Suprapubic skin (tissue), 4 donors: ENCODE data around the gene RACK1.

Experiments
- POLR2A ChIP-seq, 2 donors: fragments of 450-650 bp; IDR thresholded peaks; one replicate each; pipeline ENCODE4 v1.6.1; 2017; ENCODE audit warnings: antibody characterized with exemption in 2 of 2, mild to moderate bottlenecking in 2 of 2, moderate library complexity in 2 of 2
- POLR2AphosphoS5 ChIP-seq, 3 donors: sonication (generic); formaldehyde crosslinking; IDR thresholded peaks; one replicate each; pipeline ENCODE4 v1.6.1; 2017; ENCODE audit warnings: antibody characterized with exemption in 3 of 3
- TF ChIP-seq, protein P1 (sequence below), 2 donors: fragments of 200-600 bp in 1 of 2; fragments of 450-650 bp in 1 of 2; sonication (generic) in 1 of 2; IDR thresholded peaks; one replicate each; pipeline ENCODE4 v1.5.1; 2016 to 2019; ENCODE audit warnings: antibody characterized with exemption in 2 of 2, mild to moderate bottlenecking in 1 of 2, moderate library complexity in 1 of 2

DNA sequence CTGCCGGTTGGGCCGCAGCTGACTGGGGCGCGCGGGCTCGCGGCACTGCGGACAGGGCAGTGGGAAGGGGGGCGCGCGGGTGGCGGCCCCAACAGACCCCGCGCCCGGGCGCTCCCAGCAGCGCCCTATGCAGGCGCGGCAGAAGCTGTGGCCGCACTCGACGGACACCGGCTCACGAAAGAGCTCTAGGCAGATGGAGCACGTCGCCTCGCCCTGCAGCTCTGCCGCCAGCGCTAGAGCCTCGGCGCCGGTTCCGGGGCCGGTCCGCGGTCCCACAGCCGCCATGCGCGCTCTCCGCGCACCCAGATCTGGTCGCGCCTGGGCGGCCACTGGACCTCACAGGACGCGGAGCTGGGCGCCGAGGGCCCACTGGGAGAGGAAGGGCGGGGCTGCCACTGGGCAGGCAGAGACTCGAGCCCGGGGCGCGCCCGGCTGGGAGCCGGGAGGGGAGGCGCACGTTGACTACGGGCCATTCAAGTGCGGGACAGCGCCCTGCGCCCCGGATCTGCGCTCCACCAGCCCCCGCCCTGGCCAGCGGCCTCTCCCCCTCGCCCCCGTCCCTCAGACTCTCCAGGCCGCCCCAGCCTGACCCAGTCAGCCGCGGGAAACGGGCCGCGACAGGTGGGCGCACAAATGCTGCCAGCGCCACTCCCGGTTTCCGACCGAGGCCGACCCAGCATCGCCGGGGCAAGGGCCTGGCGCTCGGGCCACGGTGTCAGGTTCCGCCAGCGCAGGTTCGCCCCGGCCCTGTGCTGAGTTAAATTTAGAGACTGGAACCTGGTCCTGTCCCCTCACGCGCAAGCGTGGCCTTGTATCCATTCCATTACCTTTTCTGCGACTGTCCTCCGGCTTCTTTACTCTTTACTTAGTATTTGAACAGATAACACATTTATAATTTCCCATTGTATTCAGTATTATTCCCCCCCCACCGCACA is 38.6 kb downstream of the RACK1 start, which contains the start of gene TRIM7:
- TF ChIP-seq, protein P1, sequence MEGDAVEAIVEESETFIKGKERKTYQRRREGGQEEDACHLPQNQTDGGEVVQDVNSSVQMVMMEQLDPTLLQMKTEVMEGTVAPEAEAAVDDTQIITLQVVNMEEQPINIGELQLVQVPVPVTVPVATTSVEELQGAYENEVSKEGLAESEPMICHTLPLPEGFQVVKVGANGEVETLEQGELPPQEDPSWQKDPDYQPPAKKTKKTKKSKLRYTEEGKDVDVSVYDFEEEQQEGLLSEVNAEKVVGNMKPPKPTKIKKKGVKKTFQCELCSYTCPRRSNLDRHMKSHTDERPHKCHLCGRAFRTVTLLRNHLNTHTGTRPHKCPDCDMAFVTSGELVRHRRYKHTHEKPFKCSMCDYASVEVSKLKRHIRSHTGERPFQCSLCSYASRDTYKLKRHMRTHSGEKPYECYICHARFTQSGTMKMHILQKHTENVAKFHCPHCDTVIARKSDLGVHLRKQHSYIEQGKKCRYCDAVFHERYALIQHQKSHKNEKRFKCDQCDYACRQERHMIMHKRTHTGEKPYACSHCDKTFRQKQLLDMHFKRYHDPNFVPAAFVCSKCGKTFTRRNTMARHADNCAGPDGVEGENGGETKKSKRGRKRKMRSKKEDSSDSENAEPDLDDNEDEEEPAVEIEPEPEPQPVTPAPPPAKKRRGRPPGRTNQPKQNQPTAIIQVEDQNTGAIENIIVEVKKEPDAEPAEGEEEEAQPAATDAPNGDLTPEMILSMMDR (IDR thresholded peaks at IDR 0.05) = no peak
- TF ChIP-seq POLR2A (IDR thresholded peaks at IDR 0.05) (no peak), POLR2AphosphoS5 (IDR thresholded peaks at IDR 0.05) (no peak)
